Astrocyte (in vitro differentiated cells and primary cell): ENCODE measurements around the gene GCG. TPM values are rescaled to one million over a fixed set of nuclear protein-coding genes. Genes with fewer than 3 reads are reported as not detected.

Experiments
- DNase-seq: peaks from one replicate; pipeline ENCODE4 v3.0.0-alpha.2; 2010; ENCODE audit warnings: low read depth
- FAIRE-seq: peaks from 2 replicates; lab custom pipeline; 2011; peaks lifted over from hg19 to GRCh38; lab: Jason Lieb, UNC
- H2AFZ ChIP-seq: 2 replicates; pipeline ENCODE4 v1.6.0; 2012; ENCODE audit warnings: low read depth, low read length, inconsistent platforms
- H3K27ac ChIP-seq: 2 replicates; pipeline ENCODE4 v1.5.1; 2011; ENCODE audit warnings: low read depth, low read length, inconsistent platforms
- H3K27me3 ChIP-seq: 2 replicates; pipeline ENCODE4 v1.6.0; 2011; ENCODE audit warnings: low read length, inconsistent platforms; ENCODE audit not compliant: insufficient read depth
- H3K36me3 ChIP-seq: 2 replicates; pipeline ENCODE4 v1.5.1; 2011; ENCODE audit warnings: low read length, inconsistent platforms; ENCODE audit not compliant: insufficient read depth
- H3K4me1 ChIP-seq: 2 replicates; pipeline ENCODE4 v1.5.1; 2011; ENCODE audit warnings: low read length, inconsistent platforms; ENCODE audit not compliant: insufficient read depth
- H3K4me2 ChIP-seq: 2 replicates; pipeline ENCODE4 v1.6.0; 2012; ENCODE audit warnings: low read length, inconsistent platforms
- H3K4me3 ChIP-seq: 2 replicates; pipeline ENCODE4 v1.5.1; 2011; ENCODE audit warnings: low read depth, mild to moderate bottlenecking, low read length, inconsistent platforms; ENCODE audit not compliant: insufficient read depth
- H3K79me2 ChIP-seq: 2 replicates; pipeline ENCODE4 v1.6.0; 2012; ENCODE audit warnings: mild to moderate bottlenecking, low read length, inconsistent platforms; ENCODE audit not compliant: insufficient read depth
- H3K9ac ChIP-seq: 2 replicates; pipeline ENCODE4 v1.6.0; 2012; ENCODE audit warnings: mild to moderate bottlenecking, low read length, inconsistent platforms
- H3K9me3 ChIP-seq: 2 replicates; pipeline ENCODE4 v1.5.1; 2012; ENCODE audit warnings: low read depth, mild to moderate bottlenecking, low read length, inconsistent platforms; ENCODE audit not compliant: insufficient read depth
- H4K20me1 ChIP-seq: 2 replicates; pipeline ENCODE4 v1.6.0; 2012; ENCODE audit warnings: low read length, inconsistent platforms; ENCODE audit not compliant: insufficient read depth
- H3K27ac Mint-ChIP-seq: one replicate; pipeline ENCODE4 v1.8.0; 2021; ENCODE audit warnings: mild to moderate bottlenecking, mixed read lengths; ENCODE audit not compliant: unreplicated experiment
- H3K27me3 Mint-ChIP-seq: one replicate; pipeline ENCODE4 v1.8.0; 2021; ENCODE audit warnings: low read depth, mixed read lengths; ENCODE audit not compliant: unreplicated experiment
- H3K36me3 Mint-ChIP-seq: one replicate; pipeline ENCODE4 v1.8.0; 2021; ENCODE audit warnings: low read depth, mixed read lengths; ENCODE audit not compliant: unreplicated experiment
- H3K4me1 Mint-ChIP-seq: one replicate; pipeline ENCODE4 v1.8.0; 2021; ENCODE audit warnings: low read depth, mixed read lengths; ENCODE audit not compliant: unreplicated experiment
- H3K4me3 Mint-ChIP-seq: one replicate; pipeline ENCODE4 v1.8.0; 2021; ENCODE audit warnings: mild to moderate bottlenecking, moderate library complexity, mixed read lengths; ENCODE audit not compliant: unreplicated experiment
- H3K9me3 Mint-ChIP-seq: one replicate; pipeline ENCODE4 v1.8.0; 2021; ENCODE audit warnings: mild to moderate bottlenecking, mixed read lengths; ENCODE audit not compliant: unreplicated experiment
- EZH2 ChIP-seq: IDR thresholded peaks from 2 replicates; pipeline ENCODE4 v1.6.1; 2012; ENCODE audit warnings: mild to moderate bottlenecking, low read length, inconsistent platforms; ENCODE audit not compliant: insufficient read depth
- total RNA-seq: library from RNA; stranded (reverse); gene quantifications from 2 replicates; pipeline ENCODE4 v1.2.1, GENCODE V29; 2021
- TF ChIP-seq, protein P1 (sequence below): IDR thresholded peaks from 2 replicates; pipeline ENCODE4 v1.5.1; 2011; ENCODE audit warnings: low read depth, mild to moderate bottlenecking, inconsistent platforms, low read length, moderate library complexity; ENCODE audit not compliant: insufficient read depth

GCG gene
- total RNA-seq, 1 donor from 2014 or later = not detected

DNA sequence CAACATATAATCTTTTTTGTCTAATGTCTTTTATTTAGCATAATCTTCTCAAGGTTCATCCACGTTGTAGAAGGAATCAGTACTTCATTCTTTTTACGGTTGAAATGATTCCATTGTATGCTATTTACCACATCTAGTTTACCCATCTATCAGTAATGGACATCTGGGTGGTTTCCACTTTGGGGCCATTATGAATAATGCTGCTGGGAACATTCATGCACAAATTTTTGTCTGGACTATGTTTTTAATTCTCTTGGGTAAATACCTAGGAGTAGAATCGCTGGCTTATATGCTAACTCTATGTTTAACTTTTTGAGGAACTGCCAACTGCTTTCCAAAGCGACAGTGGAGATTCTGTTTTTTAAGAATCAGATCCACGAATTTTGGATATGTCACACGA, 7.4 kb upstream of the GCG start:
- H3K36me3 Mint-ChIP-seq = no peaks in the 10 kb centered on the region
- Histone ChIP-seq H3K9me3 (no peaks in the 10 kb centered on the region), H4K20me1 (no peaks in the 10 kb centered on the region), H2AFZ (no peak overlapping the region), H3K27me3 (no peaks in the 10 kb centered on the region), H3K27ac (no peak overlapping the region), H3K4me1 (no peaks in the 10 kb centered on the region), H3K4me2 (no peak overlapping the region), H3K36me3 (no peaks in the 10 kb centered on the region), H3K79me2 (no peaks in the 10 kb centered on the region), H3K4me3 (no peak overlapping the region), H3K9ac (no peak overlapping the region)
- FAIRE-seq (no peak), DNase-seq (no peak)
- H3K4me1 Mint-ChIP-seq = no peaks in the 10 kb centered on the region
- no peak overlapping the region for H3K4me3 Mint-ChIP-seq
- H3K9me3 Mint-ChIP-seq = no peaks in the 10 kb centered on the region
- no peak overlapping the region for H3K27ac Mint-ChIP-seq
- H3K27me3 Mint-ChIP-seq = no peaks in the 10 kb centered on the region
- TF ChIP-seq EZH2 = no peak
- TF ChIP-seq, protein P1, sequence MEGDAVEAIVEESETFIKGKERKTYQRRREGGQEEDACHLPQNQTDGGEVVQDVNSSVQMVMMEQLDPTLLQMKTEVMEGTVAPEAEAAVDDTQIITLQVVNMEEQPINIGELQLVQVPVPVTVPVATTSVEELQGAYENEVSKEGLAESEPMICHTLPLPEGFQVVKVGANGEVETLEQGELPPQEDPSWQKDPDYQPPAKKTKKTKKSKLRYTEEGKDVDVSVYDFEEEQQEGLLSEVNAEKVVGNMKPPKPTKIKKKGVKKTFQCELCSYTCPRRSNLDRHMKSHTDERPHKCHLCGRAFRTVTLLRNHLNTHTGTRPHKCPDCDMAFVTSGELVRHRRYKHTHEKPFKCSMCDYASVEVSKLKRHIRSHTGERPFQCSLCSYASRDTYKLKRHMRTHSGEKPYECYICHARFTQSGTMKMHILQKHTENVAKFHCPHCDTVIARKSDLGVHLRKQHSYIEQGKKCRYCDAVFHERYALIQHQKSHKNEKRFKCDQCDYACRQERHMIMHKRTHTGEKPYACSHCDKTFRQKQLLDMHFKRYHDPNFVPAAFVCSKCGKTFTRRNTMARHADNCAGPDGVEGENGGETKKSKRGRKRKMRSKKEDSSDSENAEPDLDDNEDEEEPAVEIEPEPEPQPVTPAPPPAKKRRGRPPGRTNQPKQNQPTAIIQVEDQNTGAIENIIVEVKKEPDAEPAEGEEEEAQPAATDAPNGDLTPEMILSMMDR = no peak

DNA sequence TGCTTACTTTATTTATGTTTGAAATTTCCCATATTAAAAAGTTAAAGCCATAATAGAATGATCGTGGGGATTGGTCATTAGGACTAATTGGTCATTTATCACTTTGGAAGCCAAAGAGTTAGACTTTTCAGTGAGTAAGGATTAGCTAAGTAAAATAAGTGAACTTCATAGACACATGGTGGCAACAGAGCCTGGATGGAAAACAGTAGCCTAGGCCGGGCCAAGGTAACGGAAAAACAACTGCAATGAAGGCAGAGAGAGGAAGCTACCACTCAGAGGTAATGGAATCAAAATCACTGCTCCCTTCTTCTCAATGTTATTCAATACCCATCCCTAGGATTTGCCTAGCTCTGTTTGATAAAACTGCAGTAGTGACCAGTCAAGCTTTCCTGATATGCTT, 4.1 kb upstream of the GCG start:
- DNase-seq = no peak
- Histone ChIP-seq H4K20me1 (no peaks in the 10 kb centered on the region), H3K9me3 (no peaks in the 10 kb centered on the region), H3K4me3 (no peak overlapping the region), H3K27me3 (no peaks in the 10 kb centered on the region), H3K79me2 (no peaks in the 10 kb centered on the region), H3K36me3 (no peaks in the 10 kb centered on the region), H3K4me1 (no peaks in the 10 kb centered on the region), H3K4me2 (no peak overlapping the region), H3K9ac (no peak overlapping the region), H2AFZ (no peak overlapping the region), H3K27ac (no peak overlapping the region)
- H3K9me3 Mint-ChIP-seq = no peaks in the 10 kb centered on the region
- H3K4me1 Mint-ChIP-seq = no peaks in the 10 kb centered on the region
- FAIRE-seq = no peak
- no peak overlapping the region for H3K4me3 Mint-ChIP-seq
- no peaks in the 10 kb centered on the region for H3K36me3 Mint-ChIP-seq
- no peaks in the 10 kb centered on the region for H3K27me3 Mint-ChIP-seq
- TF ChIP-seq EZH2 = no peak
- TF ChIP-seq, protein P1 = no peak
- H3K27ac Mint-ChIP-seq = no peak overlapping the region

DNA sequence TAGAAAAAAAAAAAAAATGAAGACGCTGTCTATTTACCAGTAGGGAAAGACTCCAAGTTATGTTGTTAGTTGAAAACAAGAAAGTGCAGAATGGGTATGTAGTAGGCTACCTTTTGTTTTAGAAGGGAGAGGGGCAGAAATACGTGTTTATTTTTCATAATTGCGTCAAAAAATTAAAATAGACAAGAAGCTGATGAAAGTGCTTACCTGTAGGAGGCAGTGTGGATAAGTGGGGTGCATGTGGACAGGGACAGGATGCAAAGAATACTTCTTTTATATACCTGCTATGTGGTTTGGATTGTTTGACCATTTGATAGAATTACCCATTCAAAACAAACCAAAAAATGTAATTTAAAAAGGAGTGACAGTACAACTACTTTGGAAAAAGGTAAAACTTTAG, 3.0 kb upstream of the GCG start:
- Histone ChIP-seq H3K9ac (no peak overlapping the region), H3K4me2 (no peak overlapping the region), H3K27me3 (no peaks in the 10 kb centered on the region), H3K36me3 (no peaks in the 10 kb centered on the region), H3K27ac (no peak overlapping the region), H3K9me3 (no peaks in the 10 kb centered on the region), H4K20me1 (no peaks in the 10 kb centered on the region), H3K79me2 (no peaks in the 10 kb centered on the region), H2AFZ (no peak overlapping the region), H3K4me3 (no peak overlapping the region), H3K4me1 (no peaks in the 10 kb centered on the region)
- DNase-seq (no peak), FAIRE-seq (no peak)
- no peaks in the 10 kb centered on the region for H3K4me1 Mint-ChIP-seq
- no peaks in the 10 kb centered on the region for H3K27me3 Mint-ChIP-seq
- H3K9me3 Mint-ChIP-seq = no peaks in the 10 kb centered on the region
- no peak overlapping the region for H3K27ac Mint-ChIP-seq
- H3K4me3 Mint-ChIP-seq = no peak overlapping the region
- TF ChIP-seq EZH2 = no peak
- TF ChIP-seq, protein P1 = no peak
- no peaks in the 10 kb centered on the region for H3K36me3 Mint-ChIP-seq
